Renal cortical epithelial cell (primary cell): ENCODE results near the gene MOK. TPM values are rescaled to one million over a fixed set of nuclear protein-coding genes. Genes with fewer than 3 reads are reported as not detected.

Source experiments
- DNase-seq: peaks from one replicate; pipeline ENCODE4 v3.0.0-alpha.2; 2011; ENCODE audit warnings: low read depth
- total RNA-seq: library from RNA; depleted of rRNA; stranded (reverse); fragments of >200 nt; gene quantifications from 2 replicates; pipeline ENCODE4 v1.2.3, GENCODE V29; 2014

The MOK gene
- total RNA-seq, 1 donor from 2014 or later: 18.2 TPM

- peak; percentile 70 for DNase-seq
Observed at GRCh38 chr14:102225386-102225785, 79.6 kb downstream of the MOK start.

- no peak for DNase-seq
Observed at GRCh38 chr14:102223682-102224081, 81.3 kb downstream of the MOK start.

GRCh38 chr14:102222751-102223150 is 82.2 kb downstream of the MOK start:
- DNase-seq: no peak

GRCh38 chr14:102222009-102222575 is 82.9 kb downstream of the MOK start:
- no peak for DNase-seq

- DNase-seq: no peak
Observed at GRCh38 chr14:102221026-102221425, 83.9 kb downstream of the MOK start.

- DNase-seq: no peak
Observed at GRCh38 chr14:102220031-102220430, 84.9 kb downstream of the MOK start.

- no peak for DNase-seq
Observed at GRCh38 chr14:102219316-102219715, 85.6 kb downstream of the MOK start.

GRCh38 chr14:102218688-102219087 is 86.3 kb downstream of the MOK start:
- DNase-seq: no peak

GRCh38 chr14:102217987-102218421 is 87.0 kb downstream of the MOK start:
- DNase-seq: no peak

- DNase-seq: no peak
Observed at GRCh38 chr14:102217399-102217798, 87.6 kb downstream of the MOK start.

GRCh38 chr14:102215576-102216250 is 89.3 kb downstream of the MOK start:
- no peak for DNase-seq

GRCh38 chr14:102215071-102215470 is 89.9 kb downstream of the MOK start:
- DNase-seq: peak; percentile 83

- DNase-seq: no peak
Observed at GRCh38 chr14:102213984-102214658, 90.8 kb downstream of the MOK start.

- DNase-seq: no peak
Observed at GRCh38 chr14:102213470-102213869, 91.5 kb downstream of the MOK start.

- DNase-seq: no peak
Observed at GRCh38 chr14:102212845-102213244, 92.1 kb downstream of the MOK start.

GRCh38 chr14:102212356-102212755 is 92.6 kb downstream of the MOK start:
- no peak for DNase-seq

GRCh38 chr14:102211240-102211639 is 93.7 kb downstream of the MOK start:
- DNase-seq: no peak

GRCh38 chr14:102210421-102211042 is 94.4 kb downstream of the MOK start:
- DNase-seq: no peak

GRCh38 chr14:102209224-102209966 is 95.6 kb downstream of the MOK start:
- DNase-seq: peak; percentile 79

- DNase-seq: no peak
Observed at GRCh38 chr14:102208741-102209140, 96.2 kb downstream of the MOK start.

GRCh38 chr14:102207831-102208365 is 97.1 kb downstream of the MOK start:
- no peak for DNase-seq

- DNase-seq: no peak
Observed at GRCh38 chr14:102206918-102207317, 98.0 kb downstream of the MOK start.
